Measurements from ENCODE around the gene SLC43A2. TPM values are rescaled to one million over a fixed set of nuclear protein-coding genes. Genes with fewer than 3 reads are reported as not detected.

Gene SLC43A2
- total RNA-seq, 4 donors from 2014 or later: 58.6 to 103 (median 69.0) TPM

- no peaks in the 10 kb centered on the region for H3K9me3 ChIP-seq
- no peaks in the 10 kb centered on the region for H3K27me3 ChIP-seq
- no peak for DNase-seq
- no peak overlapping the region for H3K27ac ChIP-seq
- no peak overlapping the region for H3K4me3 ChIP-seq
- no peak for TF ChIP-seq POLR2A (IDR thresholded peaks at IDR 0.05)
- TF ChIP-seq CTCF (IDR thresholded peaks at IDR 0.05): no peak
- peaks cover 0 to 61% (median 0%) of the 10 kb centered on the region in 3 donors for H3K36me3 ChIP-seq
- peaks cover 0 to 33% (median 6%) of the 10 kb centered on the region in 4 donors for H3K4me1 ChIP-seq
Observed at GRCh38 chr17:1552932-1553331, 75.7 kb downstream of the SLC43A2 start.

DNA sequence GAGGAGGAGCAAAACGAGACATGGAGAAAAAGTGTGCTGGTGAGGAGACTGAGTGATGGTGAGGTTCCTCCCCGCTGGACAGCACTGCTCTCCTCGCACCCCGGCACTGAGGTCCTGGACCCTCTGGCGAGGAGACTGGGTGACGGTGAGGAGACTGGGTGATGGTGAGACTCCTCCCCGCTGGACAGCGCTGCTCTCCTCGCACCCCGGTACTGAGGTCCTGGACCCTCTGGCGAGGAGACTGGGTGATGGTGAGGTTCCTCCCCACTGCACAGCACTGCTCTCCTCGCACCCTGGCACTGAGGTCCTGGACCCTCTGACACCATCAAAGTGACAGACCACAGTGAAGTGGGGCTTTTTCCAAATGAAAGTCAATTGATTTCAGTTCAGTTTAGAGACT is 76.9 kb downstream of the SLC43A2 start:
- Histone ChIP-seq H3K36me3 (peaks cover 0 to 70% (median 0%) of the 10 kb centered on the region in 3 donors), H3K4me1 (peaks cover 0 to 23% (median 6%) of the 10 kb centered on the region in 4 donors), H3K9me3 (no peaks in the 10 kb centered on the region), H3K4me3 (no peak overlapping the region), H3K27ac (no peak overlapping the region), H3K27me3 (no peaks in the 10 kb centered on the region)
- no peak for TF ChIP-seq POLR2A (IDR thresholded peaks at IDR 0.05)
- no peak for TF ChIP-seq CTCF (IDR thresholded peaks at IDR 0.05)
- DNase-seq: no peak

DNA sequence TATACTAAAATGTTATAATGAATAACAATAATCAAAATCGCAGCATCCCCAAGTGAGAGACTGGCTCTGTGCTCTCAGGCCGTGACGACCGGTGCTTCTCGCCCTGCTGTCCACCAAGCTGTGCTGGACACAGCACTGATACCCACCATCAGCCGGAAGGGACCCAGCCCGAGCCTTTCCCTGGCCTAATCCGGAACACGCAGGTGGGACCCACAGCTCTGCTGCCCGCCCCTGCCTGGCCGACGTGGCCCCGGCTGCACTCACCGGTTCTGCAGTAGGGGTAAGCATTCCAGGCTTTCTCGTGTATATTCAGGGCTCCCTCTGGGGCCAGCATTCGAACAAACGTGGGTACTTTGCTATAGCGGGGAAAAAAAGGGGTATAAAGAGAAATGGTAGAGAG is 80.6 kb downstream of the SLC43A2 start:
- TF ChIP-seq POLR2A (IDR thresholded peaks at IDR 0.05) (no peak), CTCF (IDR thresholded peaks at IDR 0.05) (no peak)
- no peak for DNase-seq
- Histone ChIP-seq H3K4me3 (no peak overlapping the region), H3K9me3 (no peaks in the 10 kb centered on the region), H3K4me1 (peaks cover 0 to 6% (median 0%) of the 10 kb centered on the region in 4 donors), H3K27ac (no peak overlapping the region), H3K36me3 (peaks cover 0 to 71% (median 0%) of the 10 kb centered on the region in 3 donors), H3K27me3 (no peaks in the 10 kb centered on the region)

GRCh38 chr17:1546292-1546922 is 82.2 kb downstream of the SLC43A2 start:
- peak in 2 of 3 donors; percentile 67 to 76 for DNase-seq
- Histone ChIP-seq H3K4me3 (no peak overlapping the region), H3K27ac (peak overlapping the region in 3 of 4 donors; percentile 71 to 91 (median 86)), H3K9me3 (no peaks in the 10 kb centered on the region), H3K27me3 (no peaks in the 10 kb centered on the region), H3K36me3 (peaks cover 0 to 74% (median 0%) of the 10 kb centered on the region in 3 donors), H3K4me1 (peaks cover 0 to 6% (median 0%) of the 10 kb centered on the region in 4 donors)
- no peak for TF ChIP-seq CTCF (IDR thresholded peaks at IDR 0.05)
- TF ChIP-seq POLR2A (IDR thresholded peaks at IDR 0.05): peak in 1 of 2 donors; percentile 46

DNA sequence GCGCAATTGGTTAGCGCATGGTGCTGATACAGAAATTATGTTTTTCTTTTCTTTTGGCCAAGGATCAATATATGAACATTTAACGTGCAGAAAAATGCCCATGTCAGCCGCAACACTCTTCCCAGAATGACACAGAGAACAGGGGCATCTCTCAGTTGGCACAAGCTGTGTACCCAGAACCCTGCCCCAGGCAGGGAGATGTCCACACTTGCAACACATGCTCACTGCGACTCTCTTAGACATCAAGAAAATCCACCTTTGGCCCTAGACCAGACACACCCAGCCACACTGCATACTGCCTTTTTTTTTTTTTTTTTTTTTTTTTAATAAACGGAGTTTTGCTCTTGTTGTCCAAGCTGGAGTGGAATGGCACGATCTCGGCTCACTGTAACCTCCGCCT is 83.0 kb downstream of the SLC43A2 start:
- H3K4me3 ChIP-seq: no peak overlapping the region
- H3K9me3 ChIP-seq: no peaks in the 10 kb centered on the region
- no peaks in the 10 kb centered on the region for H3K27me3 ChIP-seq
- peak in 1 of 3 donors; percentile 84 for DNase-seq
- peak overlapping the region in 3 of 4 donors; percentile 71 to 91 (median 86) for H3K27ac ChIP-seq
- peak in 1 of 6 experiments; percentile 13 for TF ChIP-seq CTCF (IDR thresholded peaks at IDR 0.05)
- TF ChIP-seq POLR2A (IDR thresholded peaks at IDR 0.05): peak in 1 of 2 donors; percentile 46
- H3K36me3 ChIP-seq: peaks cover 0 to 74% (median 0%) of the 10 kb centered on the region in 3 donors
- peaks cover 0 to 6% (median 0%) of the 10 kb centered on the region in 4 donors for H3K4me1 ChIP-seq

All from Peyer's patch (tissue), 4 donors.